H1 (cell line): ENCODE measurements around the gene ARSA. TPM values are rescaled to one million over a fixed set of nuclear protein-coding genes. Genes with fewer than 3 reads are reported as not detected.

ENCODE experiments used
- polyA plus RNA-seq, 7 experiments: library from polyadenylated mRNA; depleted of rRNA in 3 of 7; stranded (reverse) in 5 of 7; unstranded in 2 of 7; fragments of >200 nt in 5 of 7; fragments of 200-250 nt in 2 of 7; gene quantifications; 1 replicate in 5 of 7; 2 replicates in 1 of 7; 4 replicates in 1 of 7; pipeline versions ENCODE4 v1.2.1 to v1.2.3, GENCODE V29; 2011 to 2013; ENCODE audit warnings: missing spikeins in 2 of 7, mixed read lengths in 2 of 7
- total RNA-seq: library from RNA; stranded (reverse); fragmentation: NEBNext Ultra II Directional; extraction: Animal tissue kit (Norgen Biotek cat#: 25700); gene quantifications from 2 replicates; pipeline ENCODE4 v1.2.1, GENCODE V29; 2021
- TF ChIP-seq, protein P1 (sequence below): IDR thresholded peaks from 2 replicates; pipeline ENCODE4 v1.6.1; 2012; ENCODE audit warnings: inconsistent platforms

Gene ARSA
- total and polyA plus RNA-seq, 2 of the 8 experiments (the other 6 are each of a cell fraction or from before 2014, with no cell fraction given), result 9.8 to 10.1 TPM

DNA sequence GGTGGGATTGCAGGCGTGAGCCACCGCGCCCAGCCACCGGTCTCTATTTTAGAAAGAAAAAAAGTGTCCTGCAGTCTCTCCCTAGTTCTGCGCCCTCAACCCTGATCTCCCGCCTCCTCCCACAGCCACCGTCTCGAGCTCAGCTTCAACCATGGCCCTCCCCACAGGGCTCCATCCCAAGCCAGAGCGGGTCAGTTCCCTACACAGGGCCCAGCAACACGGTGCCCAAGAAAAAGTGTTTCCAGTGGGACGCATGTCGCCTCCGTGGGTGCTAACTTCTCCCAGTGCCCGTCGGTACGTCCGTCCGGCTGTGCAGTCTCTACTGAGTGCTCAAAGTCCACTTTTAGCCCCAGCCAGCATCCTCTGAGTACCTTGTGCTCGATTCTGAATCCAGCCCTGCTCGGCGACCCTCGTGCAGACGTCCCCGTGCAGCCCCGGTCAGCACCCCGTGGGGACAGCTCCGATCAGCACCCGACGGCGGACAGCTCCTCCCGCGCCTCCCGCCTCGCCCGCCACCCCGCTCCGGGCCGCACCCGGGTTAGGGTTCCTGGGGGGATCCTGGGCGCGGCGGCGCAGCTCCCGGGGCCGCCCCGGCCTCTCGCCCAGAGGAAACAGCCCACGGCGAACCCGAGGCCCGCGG, 28.0 kb downstream of the ARSA start (continued):
- TF ChIP-seq, protein P1, sequence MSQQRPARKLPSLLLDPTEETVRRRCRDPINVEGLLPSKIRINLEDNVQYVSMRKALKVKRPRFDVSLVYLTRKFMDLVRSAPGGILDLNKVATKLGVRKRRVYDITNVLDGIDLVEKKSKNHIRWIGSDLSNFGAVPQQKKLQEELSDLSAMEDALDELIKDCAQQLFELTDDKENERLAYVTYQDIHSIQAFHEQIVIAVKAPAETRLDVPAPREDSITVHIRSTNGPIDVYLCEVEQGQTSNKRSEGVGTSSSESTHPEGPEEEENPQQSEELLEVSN, result no peak
